ENCODE results near the gene ZNF202.
"Not testable (repeated sequence)": the region's sequence is repeated elsewhere in the genome, so short reads cannot be mapped to it uniquely, and the experiment has no call there.

Gene ZNF202

GRCh38 chr11:123738374-123738773 lies 3.1 kb downstream of the ZNF202 start:
- no peak for DNase-seq

- no peak for DNase-seq
These were observed 4.7 kb downstream of the ZNF202 start for GRCh38 chr11:123736769-123737168.

GRCh38 chr11:123729602-123730001 lies 11.9 kb downstream of the ZNF202 start:
- DNase-seq = no peak

GRCh38 chr11:123725995-123726655 lies 15.3 kb downstream of the ZNF202 start:
- no peak for DNase-seq

- DNase-seq = peak; percentile 12
These were observed 22.0 kb downstream of the ZNF202 start for GRCh38 chr11:123719452-123719851.

- DNase-seq = peak; percentile 72
These were observed 23.0 kb downstream of the ZNF202 start for GRCh38 chr11:123718469-123718868.

GRCh38 chr11:123718063-123718462 lies 23.4 kb downstream of the ZNF202 start:
- DNase-seq = no peak

GRCh38 chr11:123712627-123713026 lies 28.8 kb downstream of the ZNF202 start:
- not testable (repeated sequence) for DNase-seq

- peak; percentile 88 for DNase-seq
These were observed 33.8 kb downstream of the ZNF202 start for GRCh38 chr11:123707606-123708205.

- no peak for DNase-seq
These were observed 34.3 kb downstream of the ZNF202 start for GRCh38 chr11:123707206-123707605.

GRCh38 chr11:123704341-123704740 lies 37.1 kb downstream of the ZNF202 start:
- no peak for DNase-seq

GRCh38 chr11:123702696-123703095 lies 38.8 kb downstream of the ZNF202 start:
- no peak for DNase-seq

GRCh38 chr11:123702139-123702538 lies 39.3 kb downstream of the ZNF202 start:
- no peak for DNase-seq

- no peak for DNase-seq
These were observed 40.7 kb downstream of the ZNF202 start for GRCh38 chr11:123700772-123701171.

GRCh38 chr11:123698546-123699127 lies 42.8 kb downstream of the ZNF202 start:
- no peak for DNase-seq

GRCh38 chr11:123696183-123696582 lies 45.3 kb downstream of the ZNF202 start:
- no peak for DNase-seq

- no peak for DNase-seq
These were observed 46.2 kb downstream of the ZNF202 start for GRCh38 chr11:123695231-123695630.

GRCh38 chr11:123694551-123694950 lies 46.9 kb downstream of the ZNF202 start:
- no peak for DNase-seq

GRCh38 chr11:123692961-123693360 lies 48.5 kb downstream of the ZNF202 start:
- no peak for DNase-seq

- no peak for DNase-seq
These were observed 51.0 kb downstream of the ZNF202 start for GRCh38 chr11:123690485-123690884.

- no peak for DNase-seq
These were observed 56.9 kb downstream of the ZNF202 start for GRCh38 chr11:123684601-123685000.

- no peak for DNase-seq
These were observed 57.9 kb downstream of the ZNF202 start for GRCh38 chr11:123683428-123684170.

GRCh38 chr11:123682696-123683410 lies 58.6 kb downstream of the ZNF202 start:
- DNase-seq = no peak

Measured in DMS53 (cell line).